H4 (cell line): ENCODE results near the gene SLC39A6. TPM values are rescaled to one million over a fixed set of nuclear protein-coding genes. Genes with fewer than 3 reads are reported as not detected.
"Not testable (repeated sequence)": the region's sequence is repeated elsewhere in the genome, so short reads cannot be mapped to it uniquely, and the experiment has no call there.

Experiments used
- DNase-seq: peaks from one replicate; pipeline ENCODE4 v3.0.0-alpha.2; 2015; ENCODE audit warnings: low spot score
- total RNA-seq: library from RNA; depleted of rRNA; stranded (reverse); fragments of >200 nt; shearing (Covaris generic); gene quantifications from 2 replicates; pipeline ENCODE4 v1.2.3, GENCODE V29; 2014

Gene SLC39A6
- total RNA-seq, 1 experiment from 2014 or later, result 82.4 TPM

GRCh38 chr18:36135264-36135663 lies 6.1 kb upstream of the SLC39A6 start:
- DNase-seq, result no peak

- DNase-seq, result no peak
Measured at GRCh38 chr18:36132756-36133155, 3.6 kb upstream of the SLC39A6 start.

GRCh38 chr18:36131692-36132483 lies 2.7 kb upstream of the SLC39A6 start:
- no peak for DNase-seq

GRCh38 chr18:36130883-36131653 lies 1.9 kb upstream of the SLC39A6 start:
- no peak for DNase-seq

GRCh38 chr18:36130039-36130831 lies 1.1 kb upstream of the SLC39A6 start:
- DNase-seq, result no peak

GRCh38 chr18:36128907-36129299 lies 237 bp downstream of the SLC39A6 start:
- DNase-seq, result no peak

GRCh38 chr18:36128530-36128870 lies 640 bp downstream of the SLC39A6 start:
- no peak for DNase-seq

GRCh38 chr18:36127836-36128529 lies 1.2 kb downstream of the SLC39A6 start:
- no peak for DNase-seq

- no peak for DNase-seq
Measured at GRCh38 chr18:36126668-36127067, 2.5 kb downstream of the SLC39A6 start.

- DNase-seq, result no peak
Measured at GRCh38 chr18:36124841-36125240, 4.3 kb downstream of the SLC39A6 start.

- no peak for DNase-seq
Measured at GRCh38 chr18:36120297-36120696, 8.8 kb downstream of the SLC39A6 start.

GRCh38 chr18:36116771-36117170 lies 12.4 kb downstream of the SLC39A6 start:
- not testable (repeated sequence) for DNase-seq

- no peak for DNase-seq
Measured at GRCh38 chr18:36114738-36115137, 14.4 kb downstream of the SLC39A6 start.

- no peak for DNase-seq
Measured at GRCh38 chr18:36114251-36114650, 14.9 kb downstream of the SLC39A6 start.

- no peak for DNase-seq
Measured at GRCh38 chr18:36112302-36112701, 16.8 kb downstream of the SLC39A6 start.

- no peak for DNase-seq
Measured at GRCh38 chr18:36109737-36110136, 19.4 kb downstream of the SLC39A6 start.

GRCh38 chr18:36108601-36109000 lies 20.5 kb downstream of the SLC39A6 start:
- DNase-seq, result no peak

- no peak for DNase-seq
Measured at GRCh38 chr18:36108196-36108595, 20.9 kb downstream of the SLC39A6 start.

GRCh38 chr18:36107477-36107876 lies 21.7 kb downstream of the SLC39A6 start:
- DNase-seq, result no peak

GRCh38 chr18:36104749-36105148 lies 24.4 kb downstream of the SLC39A6 start:
- DNase-seq, result no peak

- DNase-seq, result no peak
Measured at GRCh38 chr18:36101943-36102342, 27.2 kb downstream of the SLC39A6 start.

GRCh38 chr18:36099311-36099710 lies 29.8 kb downstream of the SLC39A6 start:
- DNase-seq, result no peak
